Fibroblast of the aortic adventitia (primary cell): ENCODE measurements around the gene GH2. TPM values are rescaled to one million over a fixed set of nuclear protein-coding genes. Genes with fewer than 3 reads are reported as not detected.

ENCODE experiments used
- DNase-seq: peaks from one replicate; pipeline ENCODE4 v3.0.0-alpha.2; 2010; ENCODE audit warnings: low read depth
- H3K4me3 ChIP-seq: 2 replicates; pipeline ENCODE4 v1.5.1; 2011; ENCODE audit warnings: low read depth, mild to moderate bottlenecking, control low read depth, low read length, moderate library complexity
- CTCF ChIP-seq: IDR thresholded peaks from 2 replicates; pipeline ENCODE4 v1.5.1; 2011; ENCODE audit warnings: mild to moderate bottlenecking, low read length, control low read depth, inconsistent platforms; ENCODE audit not compliant: insufficient read depth
- total RNA-seq: library from RNA; depleted of rRNA; stranded (reverse); fragments of >200 nt; gene quantifications from 2 replicates; pipeline ENCODE4 v1.2.3, GENCODE V29; 2012; ENCODE audit warnings: low replicate concordance

Gene GH2
- not detected in 2 replicates for total RNA-seq

- peak; percentile 47 for DNase-seq
- no peak within 1 kb of the TSS for H3K4me3 ChIP-seq
- TF ChIP-seq CTCF: peak; percentile 71
Observed at GRCh38 chr17:63881935-63882601, at the start of gene GH2. GH2 (minus strand) TSS chr17:63881944; CDS start chr17:63881801, 143 bp downstream.

DNA sequence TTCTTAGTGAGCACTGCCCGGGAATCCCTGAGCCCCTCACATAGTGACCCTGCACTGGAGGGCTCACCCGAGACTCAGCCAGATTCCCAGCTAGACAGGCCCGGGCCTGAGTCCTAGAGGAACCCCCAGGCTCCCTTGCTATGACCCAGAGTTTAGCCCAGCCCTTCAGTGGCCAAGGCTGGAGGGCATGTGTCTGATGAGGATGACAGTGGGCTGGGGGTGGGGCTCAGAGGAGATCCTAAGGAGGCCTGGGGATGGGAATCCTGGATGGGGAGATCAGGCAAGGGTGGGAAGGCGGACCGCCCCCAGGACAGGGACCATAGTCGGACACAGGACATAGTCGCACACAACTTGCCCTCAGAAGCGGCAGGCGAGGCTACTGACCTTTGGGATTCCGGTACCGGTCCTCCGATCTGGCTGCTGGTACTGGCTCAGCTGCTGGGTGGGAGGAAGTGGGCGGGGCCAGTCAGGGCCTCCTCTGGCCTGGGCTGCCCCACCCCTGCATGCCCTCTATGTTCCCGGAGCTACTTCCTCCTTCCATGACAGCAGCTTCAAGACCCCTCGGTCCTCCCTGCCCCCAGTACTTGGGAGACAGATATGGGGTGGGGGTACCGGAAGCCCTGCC lies 49.3 kb upstream of the GH2 start:
- H3K4me3 ChIP-seq: no peak overlapping the region
- no peak for DNase-seq
- no peak for TF ChIP-seq CTCF

GRCh38 chr17:63929860-63930766 lies 48.4 kb upstream of the GH2 start:
- H3K4me3 ChIP-seq: no peak overlapping the region
- no peak for TF ChIP-seq CTCF
- peak; percentile 40 for DNase-seq

- no peak overlapping the region for H3K4me3 ChIP-seq
- no peak for DNase-seq
- TF ChIP-seq CTCF: no peak
Observed at GRCh38 chr17:63928966-63929695, 47.4 kb upstream of the GH2 start.

DNA sequence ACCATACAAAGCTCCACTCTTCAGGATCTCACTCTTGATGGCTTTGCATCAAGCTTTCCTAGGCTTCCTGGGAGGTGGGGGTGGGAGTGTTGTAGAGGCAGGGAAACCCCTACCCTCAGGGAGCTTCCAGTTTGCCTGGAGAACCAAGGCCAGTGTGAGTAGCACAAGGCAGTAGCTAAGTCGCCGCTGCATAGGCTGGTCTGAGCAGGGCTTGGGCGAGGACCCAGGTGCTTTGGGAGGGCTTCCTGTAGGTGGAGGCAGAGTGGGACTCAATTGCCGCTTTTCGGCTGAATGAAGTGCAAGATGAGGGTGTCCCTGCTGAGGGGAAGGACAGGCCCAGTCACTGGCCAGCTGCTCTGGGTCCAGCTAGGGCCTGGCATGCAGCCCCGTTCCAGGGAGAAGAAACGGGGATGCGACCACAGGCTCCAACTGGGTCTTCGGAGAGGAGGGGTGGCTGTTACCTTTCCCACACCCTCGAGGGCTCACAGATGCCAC lies 46.5 kb upstream of the GH2 start:
- DNase-seq: no peak
- no peak overlapping the region for H3K4me3 ChIP-seq
- no peak for TF ChIP-seq CTCF
